ACHN (cell line): ENCODE results near the gene SEPTIN2.
"Not testable (repeated sequence)": the region's sequence is repeated elsewhere in the genome, so short reads cannot be mapped to it uniquely, and the experiment has no call there.

Experiments used
- DNase-seq: peaks from one replicate; pipeline ENCODE4 v3.0.0-alpha.2; 2015
- in situ Hi-C: cut with HindIII; loops from 2 replicates; pipeline ENCODE4 v1.10.0; 2017; ENCODE audit warnings: low sequenced_read_pairs, low pct_ligation_motif_present, low pct_unique_long_range_greater_than_20kb

The SEPTIN2 gene

GRCh38 chr2:241308832-241309500 lies 6.8 kb upstream of the SEPTIN2 start:
- in situ Hi-C loops, result no loop called here
- no peak for DNase-seq

GRCh38 chr2:241309684-241310117 lies 6.0 kb upstream of the SEPTIN2 start:
- peak; percentile 42 for DNase-seq
- in situ Hi-C loops, result no loop called here

GRCh38 chr2:241310917-241311566 lies 4.7 kb upstream of the SEPTIN2 start:
- in situ Hi-C loops, result no loop called here
- DNase-seq, result peak; percentile 24

GRCh38 chr2:241312082-241312481 lies 3.6 kb upstream of the SEPTIN2 start:
- no peak for DNase-seq
- in situ Hi-C loops, result no loop called here

GRCh38 chr2:241313543-241314095 lies 2.1 kb upstream of the SEPTIN2 start:
- no peak for DNase-seq
- in situ Hi-C loops, result no loop called here

GRCh38 chr2:241314226-241315092 lies 1.3 kb upstream of the SEPTIN2 start:
- peak; percentile 81 for DNase-seq
- in situ Hi-C loops, result no loop called here

- in situ Hi-C loops, result no loop called here
- DNase-seq, result peak; percentile 99
Measured at GRCh38 chr2:241315093-241315878, 439 bp upstream of the SEPTIN2 start, which contains the start of gene HDLBP. Gene HDLBP, minus strand, starts transcription at chr2:241315672. Its CDS starts 48,803 bp downstream, at chr2:241266869.

- no peak for DNase-seq
Measured at GRCh38 chr2:241316825-241317224, 1.1 kb downstream of the SEPTIN2 start.

GRCh38 chr2:241317391-241317790 lies 1.7 kb downstream of the SEPTIN2 start:
- DNase-seq, result no peak
- in situ Hi-C loops, result no loop called here

More at GRCh38 chr2:241316825-241317224, 1.1 kb downstream of the SEPTIN2 start:
- in situ Hi-C loops, result no loop called here

- DNase-seq, in situ Hi-C loops: not testable (repeated sequence)
Measured at GRCh38 chr2:241318830-241319229, 3.1 kb downstream of the SEPTIN2 start.

- in situ Hi-C loops, result no loop called here
- DNase-seq, result no peak
Measured at GRCh38 chr2:241320394-241320793, 4.7 kb downstream of the SEPTIN2 start.

- in situ Hi-C loops, result no loop called here
- DNase-seq, result no peak
Measured at GRCh38 chr2:241321033-241321432, 5.3 kb downstream of the SEPTIN2 start.

GRCh38 chr2:241321886-241322285 lies 6.2 kb downstream of the SEPTIN2 start:
- in situ Hi-C loops, result no loop called here
- DNase-seq, result no peak

GRCh38 chr2:241323778-241324177 lies 8.1 kb downstream of the SEPTIN2 start:
- DNase-seq, result no peak
- in situ Hi-C loops, result no loop called here

GRCh38 chr2:241324775-241325174 lies 9.1 kb downstream of the SEPTIN2 start:
- DNase-seq, result no peak
- in situ Hi-C loops, result no loop called here

- in situ Hi-C loops, result no loop called here
- no peak for DNase-seq
Measured at GRCh38 chr2:241325257-241325656, 9.5 kb downstream of the SEPTIN2 start.

- in situ Hi-C loops, result no loop called here
- no peak for DNase-seq
Measured at GRCh38 chr2:241329669-241330615, 14.2 kb downstream of the SEPTIN2 start.
